Astrocyte (in vitro differentiated cells and primary cell): ENCODE results near the gene NPIPB8. TPM values are rescaled to one million over a fixed set of nuclear protein-coding genes. Genes with fewer than 3 reads are reported as not detected.
"Not testable (repeated sequence)": the region's sequence is repeated elsewhere in the genome, so short reads cannot be mapped to it uniquely, and the experiment has no call there.

Experiments
- DNase-seq: peaks from one replicate; pipeline ENCODE4 v3.0.0-alpha.2; 2010; ENCODE audit warnings: low read depth
- FAIRE-seq: peaks from 2 replicates; lab custom pipeline; 2011; peaks lifted over from hg19 to GRCh38; lab: Jason Lieb, UNC
- H2AFZ ChIP-seq: 2 replicates; pipeline ENCODE4 v1.6.0; 2012; ENCODE audit warnings: low read depth, low read length, inconsistent platforms
- H3K27ac ChIP-seq: 2 replicates; pipeline ENCODE4 v1.5.1; 2011; ENCODE audit warnings: low read depth, low read length, inconsistent platforms
- H3K27me3 ChIP-seq: 2 replicates; pipeline ENCODE4 v1.6.0; 2011; ENCODE audit warnings: low read length, inconsistent platforms; ENCODE audit not compliant: insufficient read depth
- H3K36me3 ChIP-seq: 2 replicates; pipeline ENCODE4 v1.5.1; 2011; ENCODE audit warnings: low read length, inconsistent platforms; ENCODE audit not compliant: insufficient read depth
- H3K4me1 ChIP-seq: 2 replicates; pipeline ENCODE4 v1.5.1; 2011; ENCODE audit warnings: low read length, inconsistent platforms; ENCODE audit not compliant: insufficient read depth
- H3K4me2 ChIP-seq: 2 replicates; pipeline ENCODE4 v1.6.0; 2012; ENCODE audit warnings: low read length, inconsistent platforms
- H3K4me3 ChIP-seq: 2 replicates; pipeline ENCODE4 v1.5.1; 2011; ENCODE audit warnings: low read depth, mild to moderate bottlenecking, low read length, inconsistent platforms; ENCODE audit not compliant: insufficient read depth
- H3K79me2 ChIP-seq: 2 replicates; pipeline ENCODE4 v1.6.0; 2012; ENCODE audit warnings: mild to moderate bottlenecking, low read length, inconsistent platforms; ENCODE audit not compliant: insufficient read depth
- H3K9ac ChIP-seq: 2 replicates; pipeline ENCODE4 v1.6.0; 2012; ENCODE audit warnings: mild to moderate bottlenecking, low read length, inconsistent platforms
- H3K9me3 ChIP-seq: 2 replicates; pipeline ENCODE4 v1.5.1; 2012; ENCODE audit warnings: low read depth, mild to moderate bottlenecking, low read length, inconsistent platforms; ENCODE audit not compliant: insufficient read depth
- H4K20me1 ChIP-seq: 2 replicates; pipeline ENCODE4 v1.6.0; 2012; ENCODE audit warnings: low read length, inconsistent platforms; ENCODE audit not compliant: insufficient read depth
- H3K27ac Mint-ChIP-seq: one replicate; pipeline ENCODE4 v1.8.0; 2021; ENCODE audit warnings: mild to moderate bottlenecking, mixed read lengths; ENCODE audit not compliant: unreplicated experiment
- H3K27me3 Mint-ChIP-seq: one replicate; pipeline ENCODE4 v1.8.0; 2021; ENCODE audit warnings: low read depth, mixed read lengths; ENCODE audit not compliant: unreplicated experiment
- H3K36me3 Mint-ChIP-seq: one replicate; pipeline ENCODE4 v1.8.0; 2021; ENCODE audit warnings: low read depth, mixed read lengths; ENCODE audit not compliant: unreplicated experiment
- H3K4me1 Mint-ChIP-seq: one replicate; pipeline ENCODE4 v1.8.0; 2021; ENCODE audit warnings: low read depth, mixed read lengths; ENCODE audit not compliant: unreplicated experiment
- H3K4me3 Mint-ChIP-seq: one replicate; pipeline ENCODE4 v1.8.0; 2021; ENCODE audit warnings: mild to moderate bottlenecking, moderate library complexity, mixed read lengths; ENCODE audit not compliant: unreplicated experiment
- H3K9me3 Mint-ChIP-seq: one replicate; pipeline ENCODE4 v1.8.0; 2021; ENCODE audit warnings: mild to moderate bottlenecking, mixed read lengths; ENCODE audit not compliant: unreplicated experiment
- total RNA-seq: library from RNA; stranded (reverse); gene quantifications from 2 replicates; pipeline ENCODE4 v1.2.1, GENCODE V29; 2021

Gene NPIPB8
- total RNA-seq, 1 donor from 2014 or later = not detected

DNA sequence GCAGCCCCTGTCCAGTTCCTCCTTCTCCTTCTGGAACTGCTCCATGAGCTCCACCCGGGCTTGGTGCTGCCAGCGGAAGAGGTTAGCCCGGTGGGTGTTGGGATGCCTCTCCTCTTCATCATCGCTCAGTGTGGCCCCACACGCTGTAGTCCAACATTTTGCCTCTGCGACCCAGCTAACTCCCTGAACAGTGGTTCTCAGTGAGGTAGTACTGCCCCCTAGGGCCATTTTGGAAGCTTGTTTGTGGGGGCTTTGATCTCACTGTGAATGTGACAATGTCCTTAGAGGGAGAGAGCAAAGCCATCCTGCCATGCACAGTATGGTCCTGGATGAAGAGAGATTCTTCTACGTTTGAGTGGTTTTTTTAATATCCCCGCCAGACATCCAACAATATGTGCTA lies 63.5 kb downstream of the NPIPB8 start:
- H3K9me3 ChIP-seq, H3K36me3 Mint-ChIP-seq, H3K27ac Mint-ChIP-seq, H3K9ac ChIP-seq, DNase-seq, H3K27me3 Mint-ChIP-seq, H3K36me3 ChIP-seq, H3K4me3 ChIP-seq, H3K4me3 Mint-ChIP-seq, H3K27me3 ChIP-seq, H3K79me2 ChIP-seq, H2AFZ ChIP-seq, H4K20me1 ChIP-seq, FAIRE-seq, H3K4me2 ChIP-seq, H3K27ac ChIP-seq, H3K9me3 Mint-ChIP-seq, H3K4me1 Mint-ChIP-seq, H3K4me1 ChIP-seq: not testable (repeated sequence)

DNA sequence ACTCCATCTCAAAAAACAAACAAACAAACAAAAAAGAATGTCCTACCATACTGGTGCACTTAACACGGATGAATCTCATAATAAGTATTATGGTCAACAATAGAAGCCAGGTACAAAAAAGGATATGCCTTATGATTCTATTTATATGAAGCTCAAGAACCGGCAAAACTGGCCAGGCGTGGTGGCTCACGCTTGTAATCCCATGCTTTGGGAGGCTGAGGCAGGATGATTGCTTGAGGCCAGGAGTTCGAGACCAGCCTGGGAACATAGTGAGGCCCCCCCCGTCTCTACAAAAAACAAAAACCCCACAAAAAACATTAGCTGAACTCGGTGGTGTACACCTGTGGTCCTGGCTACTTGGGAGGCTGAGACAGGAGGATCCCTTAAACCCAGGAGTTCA lies 66.4 kb downstream of the NPIPB8 start:
- not testable (repeated sequence) for H3K9me3 ChIP-seq, H4K20me1 ChIP-seq, H3K27me3 Mint-ChIP-seq, H3K4me3 ChIP-seq, H3K4me2 ChIP-seq, H3K27ac Mint-ChIP-seq, H3K27me3 ChIP-seq, H3K9me3 Mint-ChIP-seq, H2AFZ ChIP-seq, H3K27ac ChIP-seq, H3K36me3 ChIP-seq, H3K9ac ChIP-seq, H3K4me3 Mint-ChIP-seq, H3K36me3 Mint-ChIP-seq, DNase-seq, FAIRE-seq, H3K79me2 ChIP-seq, H3K4me1 Mint-ChIP-seq, H3K4me1 ChIP-seq

Other genes with a start within 250 kb of the NPIPB8 start
- 18.2 and 58.5 TPM in 2 replicates for gene EIF3CL, start 234.2 kb upstream of the NPIPB8 start, total RNA-seq
- not detected in 2 replicates for gene NPIPB7, start 165.7 kb upstream of the NPIPB8 start, total RNA-seq
- 23.0 and 26.0 TPM in 2 replicates for gene CLN3, start 146.0 kb upstream of the NPIPB8 start, total RNA-seq
- not detected in 2 replicates for gene APOBR, start 143.4 kb upstream of the NPIPB8 start, total RNA-seq
- not detected in 2 replicates for gene IL27, start 131.2 kb upstream of the NPIPB8 start, total RNA-seq
- gene NUPR1, start 99.1 kb upstream of the NPIPB8 start, total RNA-seq = 3.8 and 9.5 TPM in 2 replicates
- 10.6 and 12.1 TPM in 2 replicates for gene SGF29, start 84.1 kb upstream of the NPIPB8 start, total RNA-seq
- not detected in 2 replicates for gene SULT1A2, start 41.0 kb upstream of the NPIPB8 start, total RNA-seq
- gene SULT1A1, start 28.0 kb upstream of the NPIPB8 start, total RNA-seq = 0.41 and 0.53 TPM in 2 replicates
- 880 and 953 TPM in 2 replicates for gene EIF3C, start 73.4 kb downstream of the NPIPB8 start, total RNA-seq
- 0.86 and 2.3 TPM in 2 replicates for gene NPIPB9, start 113.7 kb downstream of the NPIPB8 start, total RNA-seq
- 169 and 191 TPM in 2 replicates for gene ATXN2L, start 184.9 kb downstream of the NPIPB8 start, total RNA-seq
- 136 and 147 TPM in 2 replicates for gene TUFM, start 208.3 kb downstream of the NPIPB8 start, total RNA-seq
- gene SH2B1, start 225.8 kb downstream of the NPIPB8 start, total RNA-seq = 27.6 and 34.2 TPM in 2 replicates
- 1.0 and 2.0 TPM in 2 replicates for gene ATP2A1, start 240.4 kb downstream of the NPIPB8 start, total RNA-seq